ENCODE measurements around the gene TMUB2.
A peak's percentile ranks its signal among the peaks of the same experiment; 100 is the strongest.
"Not testable (repeated sequence)": the region's sequence is repeated elsewhere in the genome, so short reads cannot be mapped to it uniquely, and the experiment has no call there.

Gene TMUB2

DNA sequence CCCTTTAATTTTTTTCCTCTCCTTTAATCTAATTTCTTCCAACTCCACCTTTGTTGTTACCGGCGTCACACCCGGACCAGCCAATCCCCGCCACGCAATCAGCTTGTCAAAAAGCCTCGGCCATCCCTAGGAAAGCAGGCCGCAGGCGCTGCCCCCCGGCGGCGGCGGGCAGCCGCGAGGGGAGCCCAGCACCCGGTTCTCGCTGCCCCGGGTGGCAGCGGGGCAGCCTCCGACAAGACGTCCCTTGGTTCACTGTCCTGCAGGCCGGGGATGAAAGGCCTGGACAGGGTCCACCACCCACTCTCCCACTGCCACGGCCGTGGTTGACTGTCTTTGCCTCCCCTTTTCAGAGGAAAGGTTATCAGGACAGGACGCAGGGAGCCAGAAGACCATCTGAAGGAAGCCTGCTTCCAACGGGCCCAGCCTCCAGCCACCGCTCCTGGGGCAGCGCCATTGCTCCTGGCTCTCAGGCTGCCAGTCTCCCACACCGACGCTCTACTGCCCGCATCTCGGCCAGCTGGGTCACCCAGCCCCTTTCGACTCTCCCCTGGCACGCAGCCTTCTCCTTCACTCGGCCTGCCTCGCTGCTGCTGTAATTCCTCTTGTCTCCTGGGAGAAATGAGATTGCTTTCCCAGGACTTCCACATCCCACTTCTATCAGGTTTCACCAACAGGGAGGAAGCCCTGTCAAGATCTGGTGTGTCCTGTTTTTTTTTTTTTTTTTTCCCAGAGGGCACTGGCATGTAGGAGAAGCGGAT is 35.5 kb downstream of the TMUB2 start:
- Mint-ChIP-seq H3K27ac (peak overlapping the region; percentile 97), H3K36me3 (ENCODE audit: low read depth) (peaks cover 17% of the 10 kb centered on the region), H3K4me1 (ENCODE audit: low read depth) (peaks cover 30% of the 10 kb centered on the region), H3K4me3 (peak overlapping the region; percentile 99), H3K9me3 (no peaks in the 10 kb centered on the region), H3K27me3 (peaks cover 12% of the 10 kb centered on the region)
- intact Hi-C loops (cut with micrococcal nuclease): loop anchor here (5.0 kb wide), 1 partner anchor 55 kb away; no protein-coding TSS in a partner anchor

DNA sequence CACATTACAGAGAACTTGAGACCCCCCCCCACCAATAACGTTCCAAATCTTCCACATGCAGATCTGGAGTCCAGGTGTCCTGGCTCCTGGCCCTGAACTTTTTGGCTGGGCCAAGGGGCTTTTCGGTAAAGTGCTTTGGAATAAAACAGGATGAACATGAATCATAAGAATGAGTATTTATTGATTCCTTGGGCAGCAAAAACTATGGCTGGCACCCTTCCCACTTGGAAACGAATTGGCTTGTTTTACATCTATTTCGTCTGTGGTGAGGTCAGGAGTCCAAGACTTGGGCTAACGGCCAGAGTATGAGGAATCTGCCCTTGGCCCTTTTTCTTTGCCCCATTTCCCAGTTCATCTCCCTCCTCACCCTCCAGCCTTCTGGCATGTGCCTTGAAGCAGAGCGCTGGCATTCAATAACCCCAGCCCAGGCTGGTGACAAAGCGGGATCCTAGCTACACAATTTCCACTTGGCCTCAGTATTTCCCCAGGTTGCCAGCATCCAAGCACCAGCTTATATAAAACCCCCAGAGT is 36.8 kb downstream of the TMUB2 start:
- Mint-ChIP-seq H3K4me3 (no peak overlapping the region), H3K36me3 (ENCODE audit: low read depth) (peaks cover 16% of the 10 kb centered on the region), H3K4me1 (ENCODE audit: low read depth) (peaks cover 20% of the 10 kb centered on the region), H3K27me3 (peaks cover 12% of the 10 kb centered on the region), H3K27ac (no peak overlapping the region), H3K9me3 (no peaks in the 10 kb centered on the region)
- intact Hi-C loops (cut with micrococcal nuclease): loop anchor here (5.0 kb wide), 1 partner anchor 54 kb away; no protein-coding TSS in a partner anchor

DNA sequence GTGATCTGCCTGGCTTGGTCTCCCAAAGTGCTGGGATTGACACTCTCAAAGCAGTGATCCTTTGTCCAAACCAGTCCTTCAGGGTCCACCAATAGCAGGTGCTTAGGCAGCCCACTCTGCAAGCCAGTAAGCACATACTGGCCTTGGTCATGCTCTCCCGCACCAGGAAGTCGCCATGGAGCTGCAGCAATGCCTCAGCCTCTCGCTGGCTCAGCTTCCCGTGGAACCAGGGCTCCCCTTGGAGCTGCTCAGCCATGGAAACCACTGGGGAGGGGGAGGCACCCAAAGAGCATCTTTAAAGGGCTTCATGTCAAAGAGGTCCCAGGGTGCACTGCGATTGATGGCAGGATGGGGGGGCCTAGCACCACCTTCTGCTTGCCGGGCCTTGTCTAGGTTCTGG is 42.3 kb downstream of the TMUB2 start:
- no peaks in the 10 kb centered on the region for H3K4me1 Mint-ChIP-seq (ENCODE audit: low read depth)
- intact Hi-C loops (cut with micrococcal nuclease): no loop called here
- H3K27ac Mint-ChIP-seq: no peak overlapping the region
- peaks cover 12% of the 10 kb centered on the region for H3K27me3 Mint-ChIP-seq
- no peaks in the 10 kb centered on the region for H3K36me3 Mint-ChIP-seq (ENCODE audit: low read depth)
- no peak overlapping the region for H3K4me3 Mint-ChIP-seq
- H3K9me3 Mint-ChIP-seq: no peaks in the 10 kb centered on the region

GRCh38 chr17:44230140-44230539 is 43.4 kb downstream of the TMUB2 start:
- no peaks in the 10 kb centered on the region for H3K4me1 Mint-ChIP-seq (ENCODE audit: low read depth)
- peak overlapping the region; percentile 8 for H3K27ac Mint-ChIP-seq
- no peaks in the 10 kb centered on the region for H3K9me3 Mint-ChIP-seq
- H3K4me3 Mint-ChIP-seq: no peak overlapping the region
- H3K36me3 Mint-ChIP-seq (ENCODE audit: low read depth): no peaks in the 10 kb centered on the region
- intact Hi-C loops (cut with micrococcal nuclease): no loop called here
- H3K27me3 Mint-ChIP-seq: peaks cover 7% of the 10 kb centered on the region

DNA sequence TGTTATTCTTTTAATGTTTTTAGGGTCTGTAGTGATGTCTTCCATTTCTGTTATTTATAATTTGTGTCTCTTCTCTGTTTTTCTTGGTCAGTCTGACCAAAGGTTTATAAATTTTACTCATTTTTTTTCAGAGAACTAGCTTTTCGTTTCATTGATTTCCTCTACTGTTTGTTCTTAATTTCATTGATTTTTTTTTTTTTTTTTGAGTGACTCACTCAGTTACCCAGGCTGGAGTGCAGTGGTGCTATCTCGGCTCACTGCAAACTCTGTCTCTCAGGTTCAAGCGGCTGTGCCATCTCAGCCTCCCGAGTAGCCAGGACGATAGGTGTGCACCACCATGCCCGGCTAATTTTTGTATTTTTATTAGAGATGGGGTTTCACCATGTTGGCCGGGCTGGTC is 45.3 kb downstream of the TMUB2 start:
- H3K4me3 Mint-ChIP-seq: no peak overlapping the region
- no peak overlapping the region for H3K27ac Mint-ChIP-seq
- H3K9me3 Mint-ChIP-seq: no peaks in the 10 kb centered on the region
- intact Hi-C loops (cut with micrococcal nuclease): no loop called here
- H3K4me1 Mint-ChIP-seq (ENCODE audit: low read depth): no peaks in the 10 kb centered on the region
- H3K36me3 Mint-ChIP-seq (ENCODE audit: low read depth): no peaks in the 10 kb centered on the region
- H3K27me3 Mint-ChIP-seq: peaks cover 16% of the 10 kb centered on the region

DNA sequence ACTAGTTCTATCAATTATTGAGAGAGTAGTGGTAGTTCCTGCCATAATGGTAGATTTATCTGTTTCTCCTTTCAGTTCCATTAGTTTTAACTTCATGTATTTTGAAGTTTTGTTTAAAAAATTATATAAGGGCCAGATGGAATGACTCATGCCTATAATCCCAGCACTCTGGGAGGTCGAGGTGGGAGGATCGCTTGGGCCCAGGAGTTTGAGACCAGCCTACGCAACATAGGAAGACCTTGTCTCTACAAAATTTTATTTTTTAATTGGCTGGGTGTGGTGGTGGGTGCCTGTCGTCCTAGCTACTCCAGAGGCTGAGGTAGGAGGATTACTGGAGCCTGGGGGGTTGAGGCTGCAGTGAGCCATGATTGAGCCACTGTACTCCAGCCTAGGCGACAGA is 46.8 kb downstream of the TMUB2 start:
- no peak overlapping the region for H3K4me3 Mint-ChIP-seq
- intact Hi-C loops (cut with micrococcal nuclease): no loop called here
- H3K27me3 Mint-ChIP-seq: peaks cover 17% of the 10 kb centered on the region
- no peak overlapping the region for H3K27ac Mint-ChIP-seq
- no peaks in the 10 kb centered on the region for H3K4me1 Mint-ChIP-seq (ENCODE audit: low read depth)
- no peaks in the 10 kb centered on the region for H3K9me3 Mint-ChIP-seq
- no peaks in the 10 kb centered on the region for H3K36me3 Mint-ChIP-seq (ENCODE audit: low read depth)

- Mint-ChIP-seq H3K27me3 (peaks cover 15% of the 10 kb centered on the region), H3K27ac (no peak overlapping the region), H3K36me3 (ENCODE audit: low read depth) (no peaks in the 10 kb centered on the region), H3K4me3 (no peak overlapping the region), H3K9me3 (no peaks in the 10 kb centered on the region), H3K4me1 (ENCODE audit: low read depth) (no peaks in the 10 kb centered on the region)
- intact Hi-C loops (cut with micrococcal nuclease): no loop called here
Measured at GRCh38 chr17:44235583-44235936, 48.8 kb downstream of the TMUB2 start.

DNA sequence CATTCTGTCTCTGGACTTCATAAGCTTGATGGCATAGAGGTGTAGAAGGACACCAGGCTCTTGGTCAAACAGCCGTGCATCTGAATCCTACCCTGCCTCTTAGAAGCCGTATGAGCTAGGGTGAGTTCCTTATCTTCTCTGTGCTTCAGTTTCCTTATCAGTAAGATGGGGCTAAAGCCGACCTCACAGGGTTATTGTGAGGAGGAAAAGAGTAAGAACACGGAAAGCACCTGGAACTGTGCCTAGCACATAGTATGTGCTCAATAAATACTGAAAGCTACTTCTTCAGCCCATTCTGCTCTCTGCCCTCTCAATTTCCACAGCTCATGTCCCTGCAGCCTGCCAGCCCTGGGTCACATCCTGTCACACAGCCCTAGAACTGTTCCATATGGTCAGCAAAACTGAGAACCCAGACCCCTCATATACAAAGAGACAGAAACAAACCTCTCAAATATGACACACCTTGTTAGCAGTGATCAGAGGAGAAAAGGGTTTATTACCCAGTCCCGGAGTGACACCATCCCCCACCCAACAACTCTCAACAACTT is 49.7 kb downstream of the TMUB2 start:
- H3K9me3 Mint-ChIP-seq: no peaks in the 10 kb centered on the region
- H3K4me3 Mint-ChIP-seq: no peak overlapping the region
- no peak overlapping the region for H3K27ac Mint-ChIP-seq
- H3K36me3 Mint-ChIP-seq (ENCODE audit: low read depth): no peaks in the 10 kb centered on the region
- no peaks in the 10 kb centered on the region for H3K4me1 Mint-ChIP-seq (ENCODE audit: low read depth)
- peaks cover 14% of the 10 kb centered on the region for H3K27me3 Mint-ChIP-seq
- intact Hi-C loops (cut with micrococcal nuclease): no loop called here

GRCh38 chr17:44237886-44238285 is 51.1 kb downstream of the TMUB2 start:
- intact Hi-C loops (cut with micrococcal nuclease); H3K4me1 Mint-ChIP-seq (ENCODE audit: low read depth); H3K4me3 Mint-ChIP-seq; H3K36me3 Mint-ChIP-seq (ENCODE audit: low read depth); H3K9me3 Mint-ChIP-seq: not testable (repeated sequence)
- Mint-ChIP-seq H3K27ac (peak overlapping the region; percentile 43), H3K27me3 (peaks cover 15% of the 10 kb centered on the region)

- no peak overlapping the region for H3K4me3 Mint-ChIP-seq
- H3K27ac Mint-ChIP-seq: peak overlapping the region; percentile 39
- H3K27me3 Mint-ChIP-seq: peaks cover 10% of the 10 kb centered on the region
- H3K36me3 Mint-ChIP-seq (ENCODE audit: low read depth): no peaks in the 10 kb centered on the region
- H3K9me3 Mint-ChIP-seq: no peaks in the 10 kb centered on the region
- peaks cover 22% of the 10 kb centered on the region for H3K4me1 Mint-ChIP-seq (ENCODE audit: low read depth)
- intact Hi-C loops (cut with micrococcal nuclease): no loop called here
Measured at GRCh38 chr17:44241106-44241624, 54.4 kb downstream of the TMUB2 start.

All from dendritic cell treated with granulocyte-macrophage colony-stimulating factor and Interleukin-4, amounts not matched to agents 40 ng/mL and 50 ng/mL, for 4 days (primary cell).